Stimulated activated CD4-positive, alpha-beta T cell treated with anti-CD3 and anti-CD28 coated beads, Interleukin-4, amount 100 ng/mL, for 48 hours (primary cell): Measurements from ENCODE around the gene EBNA1BP2.
"Not testable (repeated sequence)": the region's sequence is repeated elsewhere in the genome, so short reads cannot be mapped to it uniquely, and the experiment has no call there.

Source experiments
- DNase-seq, 2 donors: peaks; one replicate each; pipeline ENCODE4 v3.0.0-alpha.2; 2020; ENCODE audit warnings: low read depth in 2 of 2

EBNA1BP2 gene

DNA sequence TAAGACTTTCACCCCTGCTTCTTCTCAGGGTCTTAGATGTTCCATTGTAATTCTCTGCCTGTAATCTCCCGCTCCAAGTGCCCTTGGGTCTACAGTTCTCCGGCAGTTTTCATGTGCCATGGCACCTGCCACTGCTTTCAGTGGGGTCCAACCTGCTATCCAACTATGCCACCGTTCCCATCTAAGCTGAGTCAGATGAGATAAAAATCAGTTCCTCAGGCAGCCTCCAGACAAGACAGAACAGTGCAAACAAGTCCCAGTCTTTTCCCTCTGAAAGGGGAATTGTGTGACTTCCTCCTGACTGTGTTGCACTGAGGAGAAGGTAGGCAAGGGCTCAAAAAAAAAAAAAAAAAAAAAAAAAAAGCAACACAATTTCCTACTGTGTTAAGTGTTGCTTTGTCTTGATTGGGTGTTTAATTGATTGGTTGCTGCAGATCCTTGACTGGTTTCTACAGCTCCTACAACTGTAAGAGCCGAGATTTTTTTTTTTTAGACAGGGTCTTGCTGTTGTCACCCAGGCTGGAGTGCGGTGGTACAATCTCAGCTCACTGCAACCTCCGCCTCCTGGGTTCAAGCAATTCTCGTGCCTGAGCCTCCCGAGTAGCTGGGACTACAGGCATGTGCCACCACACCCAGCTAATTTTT, 50.7 kb downstream of the EBNA1BP2 start:
- no peak for DNase-seq

- not testable (repeated sequence) for DNase-seq
These were observed 52.0 kb downstream of the EBNA1BP2 start for GRCh38 chr1:43119928-43120586.
